Prostate gland (tissue), 2 donors: Measurements from ENCODE around the gene STUB1. TPM values are rescaled to one million over a fixed set of nuclear protein-coding genes. Genes with fewer than 3 reads are reported as not detected.

ENCODE experiments used
- DNase-seq: peaks from one replicate; pipeline ENCODE4 v3.0.0-alpha.2; 2019; ENCODE audit warnings: low spot score
- H3K27ac ChIP-seq, 2 donors: fragments of 200-600 bp; sonication (generic); 2 replicates each; pipeline ENCODE4 v1.5.1; 2017 to 2019
- H3K27me3 ChIP-seq: fragments of 200-600 bp; sonication (generic); replicated peaks from 2 replicates; pipeline ENCODE4 v1.5.1; 2019; ENCODE audit not compliant: insufficient read depth
- H3K36me3 ChIP-seq, 2 donors: fragments of 200-600 bp; sonication (generic); 1 replicate in 1 of 2; 2 replicates in 1 of 2; pipeline versions ENCODE4 v1.5.1 to v1.8.1; 2017 to 2019
- H3K4me1 ChIP-seq: fragments of 200-600 bp; sonication (generic); replicated peaks from 2 replicates; pipeline ENCODE4 v1.5.1; 2019
- H3K4me3 ChIP-seq, 2 donors: fragments of 200-600 bp; sonication (generic); 2 replicates each; pipeline ENCODE4 v1.5.1; 2017 to 2019
- H3K9me3 ChIP-seq: fragments of 200-600 bp; sonication (generic); 2 replicates; pipeline ENCODE4 v1.5.1; 2017
- CTCF ChIP-seq, 4 experiments: fragments of 200-600 bp in 2 of 4; fragments of 450-650 bp in 2 of 4; sonication (generic) in 2 of 4; IDR thresholded peaks; 1 replicate in 3 of 4; 2 replicates in 1 of 4; pipeline ENCODE4 v1.5.1; 2016 to 2019; ENCODE audit warnings: antibody characterized with exemption in 4 of 4, mild to moderate bottlenecking in 2 of 4, moderate library complexity in 2 of 4
- POLR2A ChIP-seq: fragments of 450-650 bp; IDR thresholded peaks from one replicate; pipeline ENCODE4 v1.6.1; 2016; ENCODE audit warnings: antibody characterized with exemption, mild to moderate bottlenecking
- POLR2AphosphoS5 ChIP-seq: sonication (generic); formaldehyde crosslinking; IDR thresholded peaks from one replicate; pipeline ENCODE4 v1.6.1; 2017; ENCODE audit warnings: antibody characterized with exemption
- WGBS: methylation state at CpG from one replicate; pipeline ENCODE4 v1.1.5; 2018; 5-methylcytosine and 5-hydroxymethylcytosine counted together
- intact Hi-C: fragments of 100-400 bp; cut with DNase I; formaldehyde crosslinking; loops from one replicate; pipeline ENCODE4 v1.14.2; 2022
- total RNA-seq, 2 donors: library from RNA; depleted of rRNA; stranded (reverse); fragments of >200 nt; gene quantifications; one replicate each; pipeline ENCODE4 v1.1.0, GENCODE V29; 2016

The STUB1 gene
- total RNA-seq, 2 donors from 2014 or later: 173 to 255 TPM

GRCh38 chr16:725463-726187 is 45.4 kb downstream of the STUB1 start:
- Histone ChIP-seq H3K36me3 (no peaks in the 10 kb centered on the region), H3K27ac (no peak overlapping the region), H3K4me1 (peaks cover 24% of the 10 kb centered on the region), H3K27me3 (no peaks in the 10 kb centered on the region), H3K4me3 (no peak overlapping the region), H3K9me3 (no peaks in the 10 kb centered on the region)
- WGBS: 62% methylated on average over 16 of the region's 23 CpGs
- intact Hi-C loops: no loop called here
- no peak for TF ChIP-seq CTCF (IDR thresholded peaks at IDR 0.05)
- TF ChIP-seq POLR2AphosphoS5: no peak
- TF ChIP-seq POLR2A: no peak
- no peak for DNase-seq

GRCh38 chr16:726188-726437 is 45.9 kb downstream of the STUB1 start:
- Histone ChIP-seq H3K27ac (no peak overlapping the region), H3K36me3 (no peaks in the 10 kb centered on the region), H3K4me1 (peaks cover 24% of the 10 kb centered on the region), H3K27me3 (no peaks in the 10 kb centered on the region), H3K4me3 (no peak overlapping the region), H3K9me3 (no peaks in the 10 kb centered on the region)
- TF ChIP-seq POLR2AphosphoS5 (no peak), CTCF (IDR thresholded peaks at IDR 0.05) (no peak), POLR2A (no peak)
- intact Hi-C loops: no loop called here
- 23% methylated on average over 8 of the region's 9 CpGs for WGBS
- DNase-seq: no peak

- Histone ChIP-seq H3K27me3 (no peaks in the 10 kb centered on the region), H3K4me3 (peak within 1 kb of the TSS; percentile 31 to 37), H3K36me3 (no peaks in the 10 kb centered on the region), H3K4me1 (peaks cover 20% of the 10 kb centered on the region), H3K9me3 (no peaks in the 10 kb centered on the region), H3K27ac (no peak within 1 kb of the TSS)
- peak; percentile 39 for DNase-seq
- TF ChIP-seq POLR2A: no peak
- no peak for TF ChIP-seq CTCF (IDR thresholded peaks at IDR 0.05)
- TF ChIP-seq POLR2AphosphoS5: no peak
- intact Hi-C loops: no loop called here
- WGBS: 5% methylated on average over 30 of the region's 88 CpGs
Measured at GRCh38 chr16:726438-727290, 46.5 kb downstream of the STUB1 start, which contains the start of the genes CCDC78 and HAGHL. TSS of gene CCDC78 (minus strand) at chr16:726443. CDS start at chr16:726367, 76 bp downstream. TSS of gene HAGHL (plus strand) at chr16:727106. CDS start at chr16:727510, 404 bp downstream.

- TF ChIP-seq POLR2A: no peak
- no peak for TF ChIP-seq CTCF (IDR thresholded peaks at IDR 0.05)
- no peak for TF ChIP-seq POLR2AphosphoS5
- H3K36me3 ChIP-seq: no peaks in the 10 kb centered on the region
- DNase-seq: no peak
- no peak overlapping the region for H3K27ac ChIP-seq
- no peaks in the 10 kb centered on the region for H3K9me3 ChIP-seq
- WGBS: under 1% methylated on average over 50 of the region's 61 CpGs
- H3K27me3 ChIP-seq: no peaks in the 10 kb centered on the region
- intact Hi-C loops: no loop called here
- peak overlapping the region; percentile 31 to 37 for H3K4me3 ChIP-seq
- peaks cover 18% of the 10 kb centered on the region for H3K4me1 ChIP-seq
Measured at GRCh38 chr16:727291-727977, 47.2 kb downstream of the STUB1 start.
